Tibial artery (tissue), 4 donors: Measurements from ENCODE around the gene VAMP1.
A peak's percentile ranks its signal among the peaks of the same experiment; 100 is the strongest.

Experiments
- DNase-seq, 2 donors: peaks; one replicate each; pipeline ENCODE4 v3.0.0-alpha.2; 2019
- H3K27ac ChIP-seq, 2 donors: fragments of 200-600 bp; sonication (generic) in 1 of 2; 1 replicate in 1 of 2; 2 replicates in 1 of 2; pipeline ENCODE4 v1.5.1; 2018 to 2019; ENCODE audit warnings: mild to moderate bottlenecking in 1 of 2
- H3K27me3 ChIP-seq, 2 donors: fragments of 200-600 bp; sonication (generic) in 1 of 2; one replicate each; pipeline versions ENCODE4 v1.5.1 to v1.6.0; 2016 to 2019
- H3K36me3 ChIP-seq, 3 donors: fragments of 200-600 bp; sonication (generic) in 2 of 3; one replicate each; pipeline ENCODE4 v1.5.1; 2016 to 2019; ENCODE audit warnings: mild to moderate bottlenecking in 2 of 3
- H3K4me1 ChIP-seq, 4 donors: fragments of 200-600 bp; sonication (generic) in 2 of 4; 1 replicate in 3 of 4; 2 replicates in 1 of 4; pipeline ENCODE4 v1.5.1; 2016 to 2019
- H3K4me3 ChIP-seq, 2 donors: fragments of 200-600 bp; sonication (generic) in 1 of 2; 1 replicate in 1 of 2; 2 replicates in 1 of 2; pipeline ENCODE4 v1.5.1; 2018 to 2019; ENCODE audit warnings: mild to moderate bottlenecking in 2 of 2
- H3K9me3 ChIP-seq, 3 donors: fragments of 200-600 bp; sonication (generic) in 1 of 3; one replicate each; pipeline ENCODE4 v1.5.1; 2016 to 2019
- CTCF ChIP-seq, 2 experiments: fragments of 200-600 bp in 1 of 2; fragments of 450-650 bp in 1 of 2; IDR thresholded peaks; one replicate each; pipeline ENCODE4 v1.5.1; 2017 to 2019; ENCODE audit warnings: antibody characterized with exemption in 2 of 2, mild to moderate bottlenecking in 1 of 2, moderate library complexity in 1 of 2
- intact Hi-C: fragments of 100-400 bp; cut with DNase I; formaldehyde crosslinking; loops from one replicate; pipeline ENCODE4 v1.15.0; 2023; ENCODE audit warnings: low total_unique reads

The VAMP1 gene

GRCh38 chr12:6457220-6457945 is 13.1 kb downstream of the VAMP1 start:
- DNase-seq, result no peak
- Histone ChIP-seq H3K27me3 (no peaks in the 10 kb centered on the region), H3K27ac (no peak overlapping the region), H3K4me1 (peaks cover 0 to 14% (median 12%) of the 10 kb centered on the region in 4 donors), H3K9me3 (no peaks in the 10 kb centered on the region), H3K36me3 (peaks cover 31 to 84% (median 58%) of the 10 kb centered on the region in 3 donors), H3K4me3 (no peak overlapping the region)
- intact Hi-C loops, result no loop called here
- no peak for TF ChIP-seq CTCF (IDR thresholded peaks at IDR 0.05)

- intact Hi-C loops, result no loop called here
- H3K27ac ChIP-seq, result peak overlapping the region; percentile 97 to 98
- peak overlapping the region; percentile 73 to 88 for H3K4me3 ChIP-seq
- DNase-seq, result no peak
- peaks cover 3 to 43% (median 20%) of the 10 kb centered on the region in 3 donors for H3K36me3 ChIP-seq
- H3K27me3 ChIP-seq, result no peaks in the 10 kb centered on the region
- no peaks in the 10 kb centered on the region for H3K9me3 ChIP-seq
- peaks cover 0 to 36% (median 30%) of the 10 kb centered on the region in 4 donors for H3K4me1 ChIP-seq
- TF ChIP-seq CTCF (IDR thresholded peaks at IDR 0.05), result no peak
These were observed 17.4 kb downstream of the VAMP1 start for GRCh38 chr12:6452944-6453630.

- no peak for TF ChIP-seq CTCF (IDR thresholded peaks at IDR 0.05)
- DNase-seq, result no peak
These were observed 18.1 kb downstream of the VAMP1 start for GRCh38 chr12:6452245-6452943.

GRCh38 chr12:6451348-6452244 is 18.9 kb downstream of the VAMP1 start, which contains the start of gene TAPBPL:
TAPBPL (plus strand) TSS chr12:6452042; CDS start chr12:6452249, 207 bp downstream.
- peaks cover 0 to 36% (median 30%) of the 10 kb centered on the region in 4 donors for H3K4me1 ChIP-seq
- H3K27ac ChIP-seq, result peak within 1 kb of the TSS; percentile 97 to 98
- no peaks in the 10 kb centered on the region for H3K27me3 ChIP-seq
- no peak for TF ChIP-seq CTCF (IDR thresholded peaks at IDR 0.05)
- H3K4me3 ChIP-seq, result peak within 1 kb of the TSS; percentile 73 to 88
- H3K9me3 ChIP-seq, result no peaks in the 10 kb centered on the region
- peaks cover 10 to 43% (median 20%) of the 10 kb centered on the region in 3 donors for H3K36me3 ChIP-seq
- intact Hi-C loops, result no loop called here
- DNase-seq, result peak; percentile 90 to 96

More at GRCh38 chr12:6452245-6452943, 18.1 kb downstream of the VAMP1 start:
- H3K27me3 ChIP-seq, result no peaks in the 10 kb centered on the region
- peak overlapping the region; percentile 97 to 98 for H3K27ac ChIP-seq
- H3K9me3 ChIP-seq, result no peaks in the 10 kb centered on the region
- H3K4me3 ChIP-seq, result peak overlapping the region; percentile 73 to 88
- H3K36me3 ChIP-seq, result peaks cover 6 to 43% (median 20%) of the 10 kb centered on the region in 3 donors
- intact Hi-C loops, result no loop called here
- H3K4me1 ChIP-seq, result peaks cover 0 to 36% (median 30%) of the 10 kb centered on the region in 4 donors
